ENCODE measurements around the gene HDAC10.
"Not testable (repeated sequence)": the region's sequence is repeated elsewhere in the genome, so short reads cannot be mapped to it uniquely, and the experiment has no call there.

Gene HDAC10

GRCh38 chr22:50213263-50213662 lies 37.8 kb downstream of the HDAC10 start:
- DNase-seq = no peak

GRCh38 chr22:50211147-50211546 lies 39.9 kb downstream of the HDAC10 start:
- DNase-seq = no peak

DNA sequence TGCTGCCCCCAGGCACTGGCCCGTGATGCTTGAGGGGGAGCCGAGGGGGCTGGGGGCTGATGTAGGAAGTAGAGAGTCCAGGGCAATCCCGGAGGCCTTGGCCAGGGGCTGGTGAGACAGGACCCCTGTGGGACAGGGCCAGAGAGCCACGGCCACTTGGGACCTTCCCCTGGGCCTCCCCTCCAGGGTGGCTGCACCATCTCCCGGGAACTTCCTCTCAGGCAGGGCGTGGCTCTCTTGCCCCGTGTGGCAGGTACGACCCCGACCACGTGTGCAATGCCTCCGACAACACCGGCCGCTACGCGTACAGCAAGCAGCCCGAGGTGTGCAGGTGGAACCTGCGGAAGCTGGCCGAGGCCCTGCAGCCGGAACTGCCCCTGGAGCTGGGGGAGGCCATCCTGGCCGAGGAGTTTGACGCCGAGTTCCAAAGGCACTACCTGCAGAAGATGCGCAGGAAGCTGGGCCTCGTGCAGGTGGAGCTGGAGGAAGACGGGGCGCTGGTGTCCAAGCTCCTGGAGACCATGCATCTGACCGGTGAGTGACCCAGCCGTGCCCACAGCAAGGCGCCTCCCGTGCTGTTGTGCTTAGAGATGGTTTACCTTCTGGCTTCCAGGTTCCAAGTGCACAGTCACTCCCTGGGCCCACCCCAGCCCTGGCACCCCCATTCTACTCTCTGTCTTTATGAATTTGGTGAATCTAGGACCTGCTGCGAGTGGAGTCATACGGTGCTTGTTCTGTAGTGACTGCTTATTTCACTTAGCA lies 40.5 kb downstream of the HDAC10 start:
- no peak for DNase-seq

- peak; percentile 48 to 77 (median 58) for DNase-seq
Observed at GRCh38 chr22:50209893-50210292, 41.2 kb downstream of the HDAC10 start.

- DNase-seq = no peak
Observed at GRCh38 chr22:50208939-50209892, 41.8 kb downstream of the HDAC10 start.

GRCh38 chr22:50208430-50208938 lies 42.6 kb downstream of the HDAC10 start:
- no peak for DNase-seq

- DNase-seq = no peak
Observed at GRCh38 chr22:50207383-50208140, 43.5 kb downstream of the HDAC10 start.

DNA sequence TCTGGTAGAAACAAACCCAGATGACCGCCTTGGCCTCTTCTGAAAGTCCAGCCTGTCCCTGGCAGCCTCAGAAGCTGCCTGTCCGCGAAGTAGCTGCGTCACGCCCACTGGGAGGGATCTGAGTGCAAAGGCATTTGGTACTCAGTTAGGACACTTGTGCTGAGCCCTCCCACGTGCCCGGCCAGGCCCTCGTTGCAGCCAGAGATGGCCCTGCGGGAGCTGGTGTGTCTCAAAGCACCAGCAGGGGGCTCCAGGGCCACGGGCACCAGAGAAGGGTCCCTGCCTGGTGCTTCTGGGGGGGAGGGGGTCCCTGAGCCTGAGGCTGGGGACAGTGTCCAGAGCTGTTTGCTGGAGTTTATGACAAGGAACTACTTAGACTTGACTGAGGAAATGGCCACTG lies 44.5 kb downstream of the HDAC10 start:
- DNase-seq = no peak

- DNase-seq = no peak
Observed at GRCh38 chr22:50205781-50206569, 45.1 kb downstream of the HDAC10 start.

DNA sequence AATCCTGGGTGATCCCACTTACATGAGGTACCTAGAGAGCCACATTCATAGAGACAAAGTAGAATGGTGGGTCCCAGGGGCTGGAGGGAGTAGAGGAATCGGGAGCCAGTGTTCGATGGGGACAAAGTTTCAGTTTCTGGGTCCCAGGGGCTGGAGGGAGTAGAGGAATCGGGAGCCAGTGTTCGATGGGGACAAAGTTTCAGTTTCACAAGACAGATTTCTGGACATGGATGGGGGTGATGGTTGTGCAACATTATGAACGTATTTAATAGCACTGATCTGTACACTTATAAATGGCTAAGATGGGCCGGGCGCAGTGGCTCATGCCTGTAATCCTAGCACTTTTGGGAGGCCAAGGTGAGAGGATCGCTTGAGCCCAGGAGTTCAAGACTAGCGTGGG lies 46.1 kb downstream of the HDAC10 start:
- DNase-seq = not testable (repeated sequence)

DNA sequence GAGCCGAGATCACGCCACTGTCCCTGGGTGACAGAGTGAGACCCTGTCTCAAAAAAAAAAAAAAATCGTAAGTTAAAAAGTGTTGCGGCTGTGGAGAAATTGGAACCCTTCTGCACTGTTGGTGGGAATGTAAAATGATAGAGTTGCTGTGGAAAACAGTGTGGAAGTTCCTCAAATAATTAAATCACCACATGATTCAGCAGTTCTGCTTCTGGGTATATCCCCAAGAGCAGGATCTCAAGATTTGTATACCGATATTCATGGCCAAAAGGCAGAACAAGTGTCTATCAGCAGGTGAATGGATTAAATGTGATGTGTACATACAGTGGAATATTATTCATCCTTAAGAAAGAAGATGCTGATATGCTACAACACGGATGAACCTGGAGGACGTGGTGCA lies 46.5 kb downstream of the HDAC10 start:
- no peak for DNase-seq

DNA sequence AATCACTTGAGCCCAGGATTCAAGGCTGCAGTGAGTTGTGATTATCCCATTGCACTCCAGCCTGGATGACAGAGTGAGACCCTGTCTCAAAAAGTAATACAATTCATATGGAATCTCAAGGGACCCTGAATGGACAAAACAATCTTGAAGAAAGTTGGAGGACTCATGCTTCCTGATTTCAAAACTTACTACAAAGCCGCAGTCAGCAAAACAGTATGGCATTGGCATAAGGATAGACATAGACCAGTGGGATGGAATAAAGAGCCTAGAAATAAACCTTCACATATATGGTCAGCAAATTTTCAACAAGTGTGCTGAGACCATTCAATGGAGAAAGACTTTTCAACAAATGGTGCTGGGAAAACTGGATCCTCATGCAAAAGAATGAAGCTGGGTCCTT lies 47.8 kb downstream of the HDAC10 start:
- DNase-seq = no peak

GRCh38 chr22:50202130-50202666 lies 48.9 kb downstream of the HDAC10 start:
- no peak for DNase-seq

- DNase-seq = peak in 1 of 6 experiments; percentile 22
Observed at GRCh38 chr22:50201191-50202129, 49.6 kb downstream of the HDAC10 start.

DNA sequence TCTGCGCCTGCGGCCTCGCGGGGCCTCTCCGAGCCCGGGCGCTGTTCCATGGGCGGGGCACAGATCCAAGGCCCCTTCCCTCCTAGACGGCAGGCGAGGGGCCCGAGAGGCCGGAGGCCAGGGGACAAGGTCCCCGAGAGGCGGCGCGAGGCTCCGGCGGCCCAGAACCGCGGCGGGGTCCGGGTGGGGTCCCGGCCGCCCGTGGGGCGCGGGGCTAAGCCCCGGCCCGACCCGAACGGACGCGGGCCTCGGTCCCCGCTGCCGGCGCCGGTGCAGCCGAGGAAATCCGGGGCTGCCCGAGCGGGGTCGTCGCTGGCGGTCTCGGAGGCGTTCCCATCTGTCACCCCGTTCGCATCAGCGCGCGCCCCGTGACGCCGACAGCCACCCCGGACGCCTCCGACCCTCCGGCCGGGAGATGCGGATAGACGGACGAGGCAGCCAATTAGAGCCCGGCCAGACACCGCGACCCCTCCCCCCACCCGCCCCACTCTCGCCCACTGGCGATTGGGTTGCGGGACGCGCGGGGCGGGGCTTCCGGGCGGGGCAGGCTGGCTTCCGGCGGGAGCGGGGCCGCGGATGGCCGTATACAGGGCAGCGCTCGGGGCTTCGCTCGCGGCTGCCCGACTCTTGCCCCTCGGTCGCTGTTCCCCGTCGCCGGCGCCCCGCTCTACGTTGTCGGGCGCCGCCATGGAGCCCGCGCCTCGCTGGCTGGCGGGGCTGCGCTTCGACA lies 50.4 kb downstream of the HDAC10 start, which contains the start of gene SELENOO:
Gene SELENOO (plus strand): TSS at position 551 of the 730 bp plus-strand sequence. CDS start 26 bp downstream, at position 577.
- DNase-seq = peak; percentile 75 to 88 (median 84)

- DNase-seq = peak in 1 of 6 experiments; percentile 14
Observed at GRCh38 chr22:50199829-50200460, 51.1 kb downstream of the HDAC10 start.

DNA sequence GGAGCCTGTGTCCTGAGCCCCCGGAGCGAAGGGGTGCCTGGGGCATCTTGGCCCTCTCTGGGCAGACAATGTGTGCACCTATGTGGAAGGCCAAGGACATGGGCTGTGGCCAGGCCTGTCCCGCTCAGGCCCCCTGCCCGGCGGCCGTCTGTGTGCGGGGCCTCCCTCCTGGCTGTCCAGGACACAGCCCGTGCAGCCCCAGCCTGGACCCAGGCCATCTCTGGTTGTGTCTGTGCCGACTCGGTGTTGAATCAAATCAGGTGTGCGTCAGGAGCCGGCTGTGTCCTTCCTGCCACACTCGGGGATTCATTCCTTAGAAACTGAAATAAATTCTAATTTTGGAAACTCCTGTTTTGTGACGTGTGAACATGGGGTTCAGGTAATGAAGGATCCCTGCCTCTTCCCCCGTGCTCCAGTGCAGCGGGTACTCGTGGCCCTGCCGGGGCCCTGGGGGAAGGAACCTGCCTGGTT lies 51.8 kb downstream of the HDAC10 start:
- DNase-seq = no peak

DNA sequence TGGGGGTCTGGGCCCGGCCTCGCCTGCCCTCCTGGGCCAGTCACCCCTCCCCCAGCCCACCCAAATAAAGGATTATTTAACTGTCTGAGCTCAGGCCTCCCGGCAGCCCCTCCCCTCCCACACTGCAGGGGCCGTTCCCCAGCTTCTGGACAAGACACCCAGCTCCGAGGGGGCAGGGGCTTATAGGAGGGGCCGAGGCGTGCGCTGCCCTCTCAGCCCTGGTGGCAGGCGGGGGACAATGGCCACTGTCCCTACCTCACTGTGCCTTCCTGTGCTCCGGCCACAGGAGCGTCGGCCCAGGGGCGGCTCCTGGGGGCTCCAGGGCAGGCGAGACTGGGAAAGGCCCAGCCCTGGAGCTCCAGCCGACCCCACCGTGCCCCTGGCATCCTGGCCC lies 52.4 kb downstream of the HDAC10 start:
- DNase-seq = no peak

Measured in stimulated activated naive CD4-positive, alpha-beta T cell (primary cell).